DMS114 treated with DMSO at 0.1 percent for 48 hours (cell line): ENCODE results near the gene PALM2AKAP2.
A peak's percentile ranks its signal among the peaks of the same experiment; 100 is the strongest.

ENCODE experiments used
- DNase-seq: peaks from one replicate; lab custom pipeline; 2025; ENCODE audit not compliant: unreplicated experiment; lab: John Stamatoyannopoulos, UW

The PALM2AKAP2 gene

DNA sequence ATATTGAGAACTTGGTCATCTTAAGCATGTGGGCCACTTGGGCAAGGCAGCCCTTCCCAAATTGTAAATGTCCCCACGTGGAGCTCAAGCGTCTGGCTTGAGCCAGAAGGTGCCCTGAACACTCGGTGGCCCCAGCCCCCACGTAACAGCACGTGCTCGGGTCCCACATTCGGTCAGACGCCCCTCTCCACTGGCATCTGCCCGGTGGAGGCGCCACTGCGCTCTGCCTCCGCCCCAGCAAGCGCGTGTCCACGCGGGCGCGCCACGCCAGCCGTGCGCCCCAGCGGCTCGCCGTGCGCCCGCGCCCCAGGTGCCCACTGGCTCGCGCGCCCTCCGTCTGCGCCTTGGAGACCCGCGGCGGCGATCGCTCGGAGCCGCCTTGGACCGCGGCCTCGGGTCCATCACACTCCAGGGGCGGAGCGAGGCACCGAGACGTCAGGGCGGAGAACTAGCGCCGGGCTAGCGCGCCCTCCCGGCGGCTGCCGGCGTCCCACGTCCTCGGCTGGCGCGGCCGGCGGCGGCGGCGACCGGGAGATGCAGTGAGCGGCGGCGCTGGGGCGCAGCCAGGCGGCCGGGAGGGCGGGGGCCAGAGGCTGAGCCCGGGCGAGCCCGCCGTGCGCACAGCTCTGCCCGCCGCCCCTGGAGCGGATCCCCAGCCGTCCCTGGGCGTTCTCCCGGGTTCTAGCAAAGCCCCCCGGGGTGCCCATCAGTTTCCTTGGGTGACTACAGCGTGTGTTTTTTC, at the start of gene PALM2AKAP2:
Gene PALM2AKAP2 (plus strand): TSS at position 488 of the 742 bp plus-strand sequence. CDS start 291 bp downstream, outside the sequence.
- peak; percentile 9 for DNase-seq

DNA sequence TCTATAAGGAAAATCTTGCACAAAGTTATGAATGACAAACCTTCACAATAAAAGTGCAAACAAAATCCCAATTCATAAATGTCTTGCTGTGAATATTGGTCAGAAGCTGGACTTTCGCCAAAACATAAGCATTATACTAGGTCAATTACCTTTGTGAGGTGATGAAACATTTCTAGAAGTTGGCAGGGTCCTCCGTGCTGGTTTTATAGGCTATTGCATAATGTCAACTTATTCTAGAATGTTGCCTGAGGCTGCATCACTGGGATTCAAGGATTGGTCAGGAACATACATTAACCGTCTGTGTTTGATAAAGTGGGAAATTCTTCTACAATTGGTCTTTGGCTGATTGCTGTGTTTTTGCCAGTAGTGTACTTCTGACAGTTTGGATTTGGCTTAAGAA, 49.8 kb upstream of the PALM2AKAP2 start:
- no peak for DNase-seq

DNA sequence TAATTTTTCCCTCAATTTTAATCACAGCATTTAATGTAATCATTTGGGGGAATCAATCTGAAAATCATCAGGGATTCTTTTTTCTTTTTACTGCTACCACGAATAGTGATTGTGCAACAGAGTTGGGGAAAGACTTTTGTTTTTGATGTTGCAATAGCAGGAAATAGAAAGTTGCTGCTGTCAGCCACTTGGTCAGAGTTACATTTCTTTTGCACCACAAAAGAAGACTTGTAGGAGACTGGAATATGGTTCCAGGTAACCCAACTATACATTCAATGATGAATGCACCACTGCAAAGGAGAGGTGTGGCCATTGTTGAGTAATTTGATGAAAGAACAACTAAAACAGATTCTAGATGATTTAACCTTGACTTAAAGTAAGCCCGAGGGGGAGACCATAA, 46.3 kb upstream of the PALM2AKAP2 start:
- no peak for DNase-seq

DNA sequence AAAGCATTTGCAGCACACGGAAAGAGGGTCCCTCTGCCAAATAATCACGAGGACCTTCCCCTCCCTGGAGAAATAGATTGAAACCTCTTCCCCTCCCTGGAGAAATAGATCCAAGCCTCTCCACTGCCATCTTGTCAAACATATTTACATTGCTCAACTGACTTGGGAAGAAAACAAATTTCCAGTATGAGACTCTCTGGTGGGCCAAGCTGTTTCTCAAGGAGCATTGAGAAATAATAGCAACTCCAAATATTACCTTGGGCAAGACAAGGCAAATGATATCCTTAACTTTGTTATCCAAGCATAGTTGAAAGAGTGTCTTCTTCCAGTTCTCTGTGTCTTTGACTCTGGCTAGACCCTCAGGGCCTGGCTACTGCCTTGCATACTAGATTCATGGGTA, 45.2 kb upstream of the PALM2AKAP2 start:
- DNase-seq, result no peak

DNA sequence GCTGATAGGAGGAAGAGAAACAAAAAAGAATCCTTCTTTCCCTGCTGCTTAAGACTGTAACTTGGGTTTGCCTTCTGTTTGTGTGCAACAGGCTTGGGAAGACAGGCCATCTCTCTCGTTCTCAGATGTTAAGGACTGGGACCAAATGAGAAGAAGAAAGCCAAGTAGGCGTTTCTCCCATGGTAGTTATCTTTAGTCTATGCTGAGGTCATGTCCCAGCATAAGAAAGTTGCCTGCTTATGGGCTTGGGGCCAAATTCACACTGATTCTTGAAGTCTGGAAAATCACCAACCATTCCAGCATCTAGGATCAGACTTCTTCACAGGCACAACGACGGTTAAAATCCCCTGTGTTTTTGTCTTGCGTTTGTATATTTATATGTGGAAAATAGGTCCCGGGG, 44.2 kb upstream of the PALM2AKAP2 start:
- DNase-seq, result no peak

DNA sequence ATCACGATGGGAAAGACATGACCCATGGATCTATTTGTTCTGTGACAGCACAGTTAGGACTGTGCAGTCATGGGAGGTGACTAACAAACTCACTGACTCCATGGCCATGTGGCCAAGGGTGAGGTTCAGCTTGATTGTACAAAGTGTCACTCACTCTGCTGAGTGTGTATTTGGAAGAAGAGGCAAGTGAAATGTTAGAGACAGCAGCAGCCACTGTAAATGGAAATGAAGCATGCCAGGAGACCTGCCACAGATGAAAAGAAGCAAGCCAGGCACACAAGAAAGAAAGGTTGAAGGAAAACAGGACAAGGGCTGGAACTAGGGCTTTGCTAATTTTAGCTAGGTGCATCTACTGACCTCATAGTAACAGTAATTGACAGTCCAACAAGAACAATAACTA, 42.7 kb upstream of the PALM2AKAP2 start:
- DNase-seq, result no peak

DNA sequence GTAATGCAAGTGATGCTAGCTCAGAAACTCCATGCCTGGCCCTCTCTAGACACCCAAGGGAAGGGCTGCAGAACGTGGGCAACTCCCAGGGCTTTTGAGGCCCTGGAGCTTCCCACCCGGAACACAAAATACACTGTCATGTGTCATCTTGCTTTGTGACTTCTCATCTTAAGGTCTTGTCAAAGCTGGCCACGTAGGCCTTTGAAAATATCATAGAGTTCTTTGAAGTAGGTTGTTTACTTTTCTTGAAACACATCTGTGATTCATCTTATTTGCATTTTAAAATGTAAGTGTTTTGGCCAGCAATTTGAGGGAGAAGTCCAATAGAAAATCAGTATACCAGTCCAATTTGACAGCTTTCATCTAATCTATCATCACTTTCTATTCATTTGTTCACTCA, 40.2 kb upstream of the PALM2AKAP2 start:
- no peak for DNase-seq

DNA sequence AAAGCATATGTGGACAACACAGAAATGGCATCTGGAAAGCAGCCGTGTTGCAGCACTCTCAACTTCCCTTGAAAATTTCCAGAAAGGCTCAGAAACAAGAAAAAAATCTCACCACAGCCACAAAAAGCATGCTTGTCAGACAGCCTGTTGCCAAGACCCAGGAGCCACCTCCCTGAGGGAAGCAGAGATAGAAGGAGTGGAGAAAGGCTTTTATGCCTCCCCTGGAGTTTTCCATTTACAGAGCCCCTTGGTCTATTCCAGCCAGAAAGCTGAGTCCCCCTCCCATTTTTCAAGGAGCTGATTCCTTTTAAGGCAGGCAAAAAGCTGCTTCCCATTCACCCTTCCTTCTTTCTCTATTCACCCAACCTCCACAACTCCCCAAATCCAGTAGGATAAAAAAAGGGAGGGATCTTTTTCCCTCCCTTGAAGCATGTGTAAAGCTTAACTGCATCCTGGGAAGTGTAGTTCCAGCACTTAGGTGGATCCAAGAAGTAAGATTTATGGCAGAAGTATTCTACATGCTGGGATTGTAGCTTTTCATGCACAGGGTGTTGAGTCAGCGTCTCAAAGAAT, 37.1 kb upstream of the PALM2AKAP2 start:
- DNase-seq, result no peak

DNA sequence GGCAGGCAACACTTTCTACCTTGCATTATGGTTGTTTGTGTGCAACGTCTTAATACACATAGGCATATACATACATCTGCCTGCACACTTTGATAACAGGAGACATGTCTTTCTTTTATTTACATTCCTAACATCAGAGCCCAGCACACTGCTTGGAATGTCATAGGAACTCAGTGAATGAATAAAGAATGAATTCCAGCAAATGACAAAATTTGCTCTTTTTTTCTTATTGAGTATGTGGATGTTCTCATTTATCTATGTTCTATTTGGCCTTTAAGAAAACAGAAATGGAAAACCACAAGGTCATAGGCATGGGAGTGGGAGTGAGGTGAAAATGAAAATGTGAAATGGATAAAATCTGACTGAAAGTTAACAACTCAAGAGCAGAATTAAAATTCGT, 36.3 kb upstream of the PALM2AKAP2 start:
- DNase-seq, result no peak

DNA sequence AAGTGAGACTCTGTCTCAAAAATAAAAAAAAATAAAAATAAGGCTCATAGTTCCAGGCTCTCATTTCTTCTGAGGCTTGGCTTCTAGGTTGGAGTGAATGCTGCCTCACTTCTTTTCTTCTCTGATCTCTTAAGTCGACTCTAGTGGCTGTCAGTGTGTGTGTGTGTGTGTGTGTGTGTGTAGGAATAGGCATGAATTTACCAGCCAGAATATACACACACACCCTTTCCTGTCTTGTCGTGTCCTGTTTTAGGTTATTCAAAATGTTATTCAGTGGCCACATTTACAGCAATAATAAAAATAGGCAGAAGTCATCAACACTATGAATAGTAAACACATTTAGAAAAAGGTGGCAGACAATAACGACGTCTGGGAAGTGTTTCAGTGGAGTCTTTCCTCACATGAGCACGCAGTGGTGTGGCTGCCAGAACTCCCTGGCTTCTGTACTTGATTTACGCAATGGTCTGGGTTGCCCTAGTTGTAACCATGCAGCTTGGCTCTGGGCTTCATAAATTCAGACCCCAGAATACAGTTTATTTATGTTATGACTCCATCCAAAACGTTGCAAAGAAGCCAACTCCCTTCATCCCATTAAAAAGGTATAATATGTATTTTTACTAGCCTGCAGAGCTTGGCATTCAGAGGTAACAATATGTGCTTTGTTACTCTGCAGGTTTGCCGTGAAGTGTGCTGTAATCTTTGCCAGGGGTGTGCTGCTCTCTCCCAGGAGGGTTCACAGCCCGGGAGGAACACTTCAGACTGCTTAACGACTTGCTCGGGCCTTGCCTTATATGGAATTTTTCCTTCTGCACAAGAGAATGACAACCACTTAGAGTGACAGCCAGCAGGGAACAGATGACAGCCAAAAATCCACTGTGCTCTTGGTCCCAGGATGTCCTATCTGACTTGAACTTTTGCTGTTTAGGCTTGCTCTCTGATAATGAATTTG, 34.4 kb upstream of the PALM2AKAP2 start:
- no peak for DNase-seq

DNA sequence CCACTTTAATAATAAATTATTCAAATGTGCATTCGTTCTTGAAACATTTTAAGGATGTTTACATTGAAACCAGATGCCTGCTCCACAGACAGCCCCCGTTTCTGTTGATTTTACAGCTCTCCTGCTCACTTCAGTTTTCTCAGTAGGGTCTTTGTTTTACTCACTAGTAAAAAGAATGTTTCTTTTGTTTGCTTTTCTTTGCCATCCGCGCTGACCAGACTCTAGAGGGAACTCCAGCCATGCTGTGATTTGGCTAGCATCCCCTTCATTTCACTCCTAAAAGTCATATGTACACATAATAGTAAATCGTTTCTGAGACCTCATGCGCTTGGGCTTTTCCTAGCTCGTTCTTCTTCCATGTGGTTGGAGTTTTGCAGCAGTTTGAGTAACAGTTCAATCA, 28.7 kb upstream of the PALM2AKAP2 start:
- no peak for DNase-seq

DNA sequence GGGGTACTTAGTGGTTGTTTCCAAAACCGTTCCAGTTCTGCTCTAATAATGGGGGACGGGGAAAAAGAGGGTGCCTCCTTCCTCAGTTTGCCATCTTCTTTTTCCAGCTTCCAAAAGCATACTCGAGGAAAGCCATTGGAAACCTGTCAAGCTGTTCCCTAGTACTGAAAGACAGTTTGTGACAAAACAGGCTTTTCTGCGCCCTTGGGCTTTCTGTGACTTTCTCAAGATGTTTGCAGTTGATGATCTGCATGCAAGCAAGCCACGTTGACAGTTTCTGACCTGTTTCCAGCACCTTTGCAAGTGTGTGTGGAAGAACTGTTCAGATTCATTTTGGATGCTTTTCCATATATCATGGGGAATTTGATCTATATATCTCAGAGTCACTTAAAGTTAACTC, 26.7 kb upstream of the PALM2AKAP2 start:
- no peak for DNase-seq

DNA sequence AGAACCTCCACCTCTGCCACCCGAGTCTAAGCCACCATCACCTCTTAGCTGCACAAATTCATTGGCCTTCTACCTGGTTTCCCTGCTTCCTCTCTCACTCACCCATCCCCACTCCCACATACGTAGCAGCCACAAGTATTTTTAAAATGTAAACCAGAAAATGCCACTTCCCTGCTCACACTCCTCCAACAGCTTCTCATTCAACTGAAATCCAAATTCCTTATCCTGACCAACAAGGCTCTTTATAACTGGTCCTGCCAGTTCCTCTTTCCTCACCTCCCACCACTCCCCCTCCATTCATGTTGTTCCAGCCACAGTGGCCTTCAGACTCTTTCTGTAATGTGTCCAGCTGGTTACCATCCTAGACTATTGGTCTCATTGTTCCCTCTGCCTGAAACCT, 25.0 kb upstream of the PALM2AKAP2 start:
- no peak for DNase-seq

DNA sequence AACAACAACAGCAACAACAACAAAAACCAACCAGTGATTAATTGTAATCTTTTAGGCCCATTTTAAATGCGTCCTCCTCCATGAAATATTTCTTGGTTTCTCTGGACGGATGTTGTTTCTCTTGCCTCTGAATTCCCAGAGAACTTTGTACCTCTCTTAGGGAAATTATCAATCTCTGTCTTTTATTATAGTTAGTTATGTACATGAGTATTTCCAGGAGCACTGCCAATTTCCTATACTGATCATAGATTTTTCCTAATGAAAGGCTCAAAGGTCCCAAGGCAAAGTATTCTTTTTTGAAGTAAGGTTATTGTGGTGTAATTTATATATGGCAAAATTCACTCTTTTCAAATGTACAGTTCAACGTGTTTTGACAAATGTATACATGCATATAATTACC, 20.4 kb upstream of the PALM2AKAP2 start:
- DNase-seq, result no peak

DNA sequence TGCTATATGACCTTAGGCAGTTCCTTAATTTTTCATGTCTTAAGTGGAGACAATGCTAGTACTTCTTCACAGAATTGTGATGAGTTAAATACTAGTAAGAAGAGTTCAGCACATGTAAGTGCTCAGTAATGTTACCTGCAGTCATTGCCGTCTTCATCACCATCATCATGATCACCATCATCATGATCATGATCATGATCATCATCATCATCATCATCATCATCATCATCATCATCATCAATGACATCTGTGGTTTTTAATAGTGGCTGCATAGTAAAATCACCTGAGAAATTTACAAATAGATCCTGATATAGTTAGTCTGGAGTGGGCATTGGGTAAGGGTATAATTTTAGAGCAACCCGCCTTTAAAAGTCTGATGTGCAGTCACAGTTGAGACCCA, 14.7 kb upstream of the PALM2AKAP2 start:
- DNase-seq, result no peak

DNA sequence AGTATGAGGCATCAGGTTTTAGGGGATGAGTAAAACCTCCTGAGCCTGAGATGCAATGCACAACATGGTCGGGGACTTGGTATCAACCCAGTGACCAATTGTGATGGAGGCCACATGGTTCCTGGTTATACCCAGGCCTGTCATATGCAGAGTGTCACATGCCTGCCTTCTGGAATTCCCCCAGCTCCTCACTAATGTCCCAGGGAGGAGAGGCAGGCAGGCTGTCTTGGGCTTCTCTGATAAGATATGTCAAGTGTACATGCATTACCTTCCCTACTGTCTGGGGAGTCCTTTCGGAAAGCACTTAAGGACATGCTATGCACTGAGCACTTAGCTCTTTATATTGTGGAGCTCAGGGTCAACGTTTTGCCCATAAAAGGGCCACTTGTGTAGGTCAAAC, 14.2 kb upstream of the PALM2AKAP2 start:
- DNase-seq, result no peak

DNA sequence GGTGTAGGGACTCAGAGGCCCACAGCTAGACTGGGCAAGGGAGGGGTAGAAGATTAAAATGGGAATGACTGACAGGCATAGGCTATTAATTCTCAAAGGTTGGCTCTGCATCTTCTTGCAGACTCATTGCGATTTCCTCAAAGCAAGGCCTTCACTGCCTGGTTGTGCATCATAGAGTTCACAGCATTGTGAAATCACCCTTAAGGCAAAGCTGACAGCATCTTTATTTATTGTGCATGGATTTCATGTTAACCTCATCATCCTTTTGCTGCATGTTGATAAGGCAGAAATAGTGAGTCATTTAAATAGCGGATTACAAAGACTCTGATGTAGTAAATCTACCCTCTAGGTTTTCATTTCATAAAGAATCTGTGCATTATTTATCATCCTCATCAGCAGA, 13.6 kb upstream of the PALM2AKAP2 start:
- no peak for DNase-seq

DNA sequence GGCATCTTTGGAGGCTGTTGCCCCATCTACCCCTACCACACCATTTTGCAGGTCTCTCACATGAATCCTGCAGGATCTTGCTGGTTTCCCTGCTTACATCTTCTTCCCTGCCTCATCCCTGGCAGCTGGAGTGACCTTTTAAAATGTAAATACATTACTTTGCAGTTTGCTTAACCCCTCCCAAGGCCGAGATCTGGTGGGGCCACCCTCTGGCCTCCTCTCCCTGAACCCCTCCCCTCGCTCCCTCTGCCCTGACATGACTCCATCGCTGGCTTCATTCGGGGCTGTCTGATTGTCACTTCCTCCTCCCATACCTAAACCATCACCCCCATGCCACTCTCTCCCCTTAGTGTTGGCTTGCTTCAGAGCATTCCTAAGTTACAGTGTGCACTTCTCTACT, 12.6 kb upstream of the PALM2AKAP2 start:
- no peak for DNase-seq

DNA sequence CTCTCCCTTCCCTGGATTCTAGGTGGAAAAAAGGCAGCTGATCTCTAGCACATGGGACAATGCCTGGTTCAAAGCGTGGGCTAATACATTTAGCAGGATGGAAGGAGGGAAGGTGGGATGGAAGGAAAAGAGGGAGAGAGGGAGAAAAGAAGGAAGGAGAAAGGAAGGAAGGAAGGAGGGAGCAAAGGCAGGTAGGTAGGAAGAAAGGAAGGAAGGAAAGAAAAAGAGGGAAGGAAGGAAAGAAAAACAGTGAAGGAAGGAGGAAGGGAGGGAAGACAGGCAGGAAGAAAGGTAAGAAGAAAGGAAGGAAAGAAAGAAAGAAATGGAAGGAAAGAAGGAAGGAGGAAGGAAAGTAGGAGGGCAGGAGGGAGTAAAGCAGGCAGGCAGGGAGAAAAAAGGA, 12.2 kb upstream of the PALM2AKAP2 start:
- no peak for DNase-seq

DNA sequence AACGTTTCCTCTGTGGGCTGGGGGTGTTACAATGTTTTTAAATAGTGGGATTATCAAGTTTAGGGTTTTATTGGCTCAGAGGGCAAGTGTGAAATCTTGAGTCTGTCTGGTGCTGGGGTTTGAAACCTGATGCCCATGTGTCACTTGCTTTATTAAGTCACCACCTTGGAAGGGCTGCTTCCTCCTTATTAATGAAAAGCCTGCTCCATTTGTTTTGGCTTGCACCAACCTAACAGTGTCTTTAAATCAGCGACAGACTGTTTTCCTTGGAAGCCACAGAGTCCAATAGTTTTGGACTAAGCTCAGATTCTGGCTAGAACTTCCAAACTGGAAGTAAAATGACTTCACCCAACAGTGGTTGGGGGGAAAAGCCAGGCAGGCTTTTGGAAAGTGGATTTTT, 10.7 kb upstream of the PALM2AKAP2 start:
- no peak for DNase-seq

DNA sequence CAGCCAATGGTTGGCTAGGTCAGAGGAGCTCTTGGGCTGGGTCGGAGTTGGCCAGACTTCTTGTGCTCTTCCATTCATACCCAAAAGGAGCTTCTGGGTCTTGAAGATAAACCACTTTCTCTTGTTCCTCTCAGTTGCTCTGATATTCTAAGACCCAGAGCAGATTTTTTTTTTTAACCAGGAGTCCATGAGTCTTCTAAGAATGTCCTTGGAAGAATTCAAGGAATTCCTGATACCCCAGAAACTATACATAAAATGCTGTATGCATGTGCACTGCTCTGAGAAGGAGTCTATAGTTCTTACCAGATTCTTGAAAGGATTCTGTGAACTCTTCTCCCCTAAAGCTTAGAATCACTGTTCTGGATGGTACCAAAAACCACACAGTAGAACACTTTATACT, 9.9 kb upstream of the PALM2AKAP2 start:
- DNase-seq, result no peak

DNA sequence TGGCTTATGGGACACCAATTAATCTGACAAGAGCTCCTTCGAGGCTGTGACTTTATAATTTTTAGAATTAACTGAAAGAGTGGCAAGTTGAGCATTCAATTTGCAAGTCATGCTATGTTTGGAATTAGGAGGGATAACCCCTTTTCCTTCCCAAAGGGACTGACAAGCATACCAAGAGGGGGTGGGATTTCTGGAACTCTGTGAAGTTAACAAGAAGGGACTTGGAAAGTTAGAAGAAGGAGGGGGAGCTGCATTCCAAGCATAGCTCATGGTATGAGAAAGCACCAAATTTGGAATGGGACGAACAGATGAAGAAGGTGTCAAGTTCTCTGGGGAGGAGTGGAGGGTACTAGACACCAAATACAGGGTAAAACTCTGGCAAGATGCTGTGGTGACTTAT, 8.9 kb upstream of the PALM2AKAP2 start:
- DNase-seq, result no peak
